Astrocyte of the spinal cord (primary cell): ENCODE data around the gene UBE2U.

Source experiments
- DNase-seq: peaks from one replicate; pipeline ENCODE4 v3.0.0; 2011; ENCODE audit warnings: low read depth, low spot score
- H3K4me3 ChIP-seq: 2 replicates; pipeline ENCODE4 v1.5.1; 2011; ENCODE audit warnings: low read depth, mild to moderate bottlenecking, low read length, moderate library complexity
- CTCF ChIP-seq: IDR thresholded peaks from 2 replicates; pipeline ENCODE4 v1.5.1; 2012; ENCODE audit warnings: low read depth, mild to moderate bottlenecking, low read length, inconsistent platforms
- in situ Hi-C: cut with HindIII; loops from 2 replicates; pipeline ENCODE4 v1.10.0; 2017; ENCODE audit warnings: low sequenced_read_pairs

UBE2U gene

GRCh38 chr1:64302194-64302593 lies 98.8 kb downstream of the UBE2U start:
- no peak for DNase-seq
- H3K4me3 ChIP-seq: no peak overlapping the region
- in situ Hi-C loops: no loop called here
- no peak for TF ChIP-seq CTCF

- DNase-seq: peak; percentile 8
- TF ChIP-seq CTCF: no peak
- no peak overlapping the region for H3K4me3 ChIP-seq
- in situ Hi-C loops: no loop called here
Measured at GRCh38 chr1:64302971-64303370, 99.5 kb downstream of the UBE2U start.

- no peak for TF ChIP-seq CTCF
- no peak for DNase-seq
- H3K4me3 ChIP-seq: no peak overlapping the region
- in situ Hi-C loops: no loop called here
Measured at GRCh38 chr1:64304823-64305222, 101.4 kb downstream of the UBE2U start.

GRCh38 chr1:64308866-64309265 lies 105.4 kb downstream of the UBE2U start:
- H3K4me3 ChIP-seq: no peak overlapping the region
- in situ Hi-C loops: no loop called here
- no peak for TF ChIP-seq CTCF
- no peak for DNase-seq

GRCh38 chr1:64309431-64309831 lies 106.0 kb downstream of the UBE2U start:
- no peak for TF ChIP-seq CTCF
- no peak overlapping the region for H3K4me3 ChIP-seq
- in situ Hi-C loops: no loop called here
- no peak for DNase-seq

GRCh38 chr1:64310760-64311159 lies 107.3 kb downstream of the UBE2U start:
- no peak overlapping the region for H3K4me3 ChIP-seq
- TF ChIP-seq CTCF: no peak
- DNase-seq: no peak
- in situ Hi-C loops: no loop called here

- in situ Hi-C loops: no loop called here
- no peak for TF ChIP-seq CTCF
- no peak for DNase-seq
- no peak overlapping the region for H3K4me3 ChIP-seq
Measured at GRCh38 chr1:64312431-64312830, 109.0 kb downstream of the UBE2U start.
